Adrenal gland (tissue), 12 donors: Measurements from ENCODE around the gene ZNF124. TPM values are rescaled to one million over a fixed set of nuclear protein-coding genes. Genes with fewer than 3 reads are reported as not detected.

Experiments
- DNase-seq, 7 donors: peaks; one replicate each; pipeline ENCODE4 v3.0.0-alpha.2; 2019 to 2020
- H3K27ac ChIP-seq, 5 donors: fragments of 200-600 bp; sonication (generic) in 4 of 5; 1 replicate in 3 of 5; 2 replicates in 2 of 5; pipeline versions ENCODE4 v1.5.1 to v1.8.0; 2016 to 2020; ENCODE audit warnings: mild to moderate bottlenecking in 1 of 5
- H3K27me3 ChIP-seq: fragments of 200-600 bp; 2 replicates; pipeline ENCODE4 v1.8.0; 2021
- H3K36me3 ChIP-seq, 2 donors: fragments of 200-600 bp; replicated peaks in 1 of 2; 1 replicate in 1 of 2; 2 replicates in 1 of 2; pipeline versions ENCODE4 v1.5.1 to v1.8.0; 2018 to 2022
- H3K4me1 ChIP-seq, 2 donors: fragments of 200-600 bp; replicated peaks in 1 of 2; 1 replicate in 1 of 2; 2 replicates in 1 of 2; pipeline versions ENCODE4 v1.5.1 to v1.8.0; 2018 to 2021
- H3K4me3 ChIP-seq, 4 donors: fragments of 200-600 bp; sonication (generic) in 3 of 4; one replicate each; pipeline ENCODE4 v1.5.1; 2016 to 2018
- H3K9me3 ChIP-seq, 3 donors: fragments of 200-600 bp; sonication (generic) in 1 of 3; replicated peaks in 1 of 3; 1 replicate in 2 of 3; 2 replicates in 1 of 3; pipeline versions ENCODE4 v1.5.1 to v1.8.0; 2016 to 2021
- POLR2A ChIP-seq, 2 donors: fragments of 450-650 bp; IDR thresholded peaks; one replicate each; pipeline ENCODE4 v1.6.1; 2017; ENCODE audit warnings: antibody characterized with exemption in 2 of 2, mild to moderate bottlenecking in 2 of 2, moderate library complexity in 1 of 2
- WGBS, 4 donors: extraction: QIAGEN DNeasy Blood & Tissue Kit in 2 of 4; methylation state at CpG; one replicate each; pipeline versions ENCODE4 v1.1.5 to v1.1.7; 2013 to 2017; 5-methylcytosine and 5-hydroxymethylcytosine counted together
- intact Hi-C, 2 donors: fragments of 100-400 bp; cut with DNase I; formaldehyde crosslinking; loops; one replicate each; pipeline versions ENCODE4 v1.14.1 to v1.15.0; 2022 to 2023
- polyA plus RNA-seq, 3 donors: library from polyadenylated mRNA; stranded (reverse); fragments of 200-250 nt in 2 of 3; fragments of 350-450 nt in 1 of 3; fragmentation: Illumina TruSeq in 1 of 3; extraction: RNeasy Lipid Tissue Mini Kit (QIAGEN cat#74804) in 1 of 3; gene quantifications; one replicate each; pipeline ENCODE4 v1.2.3, GENCODE V29; 2013 to 2014
- total RNA-seq, 9 donors: library from RNA; depleted of rRNA in 4 of 9; stranded (reverse); fragments of >200 nt in 4 of 9; fragments of 120-200 nt in 1 of 9; fragmentation: NEBNext Ultra II Directional in 1 of 9; extraction: Animal tissue kit (Norgen Biotek cat#: 25700) in 1 of 9; gene quantifications; one replicate each; pipeline versions ENCODE4 v1.1.0 to v1.2.4, GENCODE V29; 2013 to 2023
- TF ChIP-seq, protein P1 (sequence below), 6 experiments: fragments of 450-650 bp in 4 of 6; fragments of 200-600 bp in 2 of 6; sonication (generic) in 1 of 6; IDR thresholded peaks; 1 replicate in 5 of 6; 2 replicates in 1 of 6; pipeline versions ENCODE4 v1.5.1 to v1.8.0; 2016 to 2021; ENCODE audit warnings: antibody characterized with exemption in 6 of 6, mild to moderate bottlenecking in 2 of 6, moderate library complexity in 1 of 6
- donor health status: healthy with polysubstance abuse.
- donor health status: Bipolar disorder and iron deficiency.
- donor health status: DM: yes; HTN: yes; CAD: no.
- donor health status: DM: no; HTN: no; CAD: no.
- donor health status: DM: no; HTN: no; CAD: no.
- donor health status: DM: yes; HTN: yes; CAD: no.

The ZNF124 gene
- total and polyA plus RNA-seq, 12 donors = 0.97 to 24.8 (median 12.5) TPM

- WGBS, 4 donors = 86 to 94% (median 88%) methylated on average over 5 of the region's 5 CpGs
- TF ChIP-seq, protein P1, sequence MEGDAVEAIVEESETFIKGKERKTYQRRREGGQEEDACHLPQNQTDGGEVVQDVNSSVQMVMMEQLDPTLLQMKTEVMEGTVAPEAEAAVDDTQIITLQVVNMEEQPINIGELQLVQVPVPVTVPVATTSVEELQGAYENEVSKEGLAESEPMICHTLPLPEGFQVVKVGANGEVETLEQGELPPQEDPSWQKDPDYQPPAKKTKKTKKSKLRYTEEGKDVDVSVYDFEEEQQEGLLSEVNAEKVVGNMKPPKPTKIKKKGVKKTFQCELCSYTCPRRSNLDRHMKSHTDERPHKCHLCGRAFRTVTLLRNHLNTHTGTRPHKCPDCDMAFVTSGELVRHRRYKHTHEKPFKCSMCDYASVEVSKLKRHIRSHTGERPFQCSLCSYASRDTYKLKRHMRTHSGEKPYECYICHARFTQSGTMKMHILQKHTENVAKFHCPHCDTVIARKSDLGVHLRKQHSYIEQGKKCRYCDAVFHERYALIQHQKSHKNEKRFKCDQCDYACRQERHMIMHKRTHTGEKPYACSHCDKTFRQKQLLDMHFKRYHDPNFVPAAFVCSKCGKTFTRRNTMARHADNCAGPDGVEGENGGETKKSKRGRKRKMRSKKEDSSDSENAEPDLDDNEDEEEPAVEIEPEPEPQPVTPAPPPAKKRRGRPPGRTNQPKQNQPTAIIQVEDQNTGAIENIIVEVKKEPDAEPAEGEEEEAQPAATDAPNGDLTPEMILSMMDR (IDR thresholded peaks at IDR 0.05) = no peak
- TF ChIP-seq POLR2A (IDR thresholded peaks at IDR 0.05) = no peak
- intact Hi-C loops = no loop called here
- Histone ChIP-seq H3K27ac (no peak overlapping the region), H3K4me1 (no peaks in the 10 kb centered on the region), H3K4me3 (no peak overlapping the region), H3K9me3 (peaks cover 0 to under 1% (median 0%) of the 10 kb centered on the region in 3 donors), H3K36me3 (no peaks in the 10 kb centered on the region), H3K27me3 (no peaks in the 10 kb centered on the region)
- no peak for DNase-seq
These were observed 8.8 kb upstream of the ZNF124 start for GRCh38 chr1:247180581-247180980.

DNA sequence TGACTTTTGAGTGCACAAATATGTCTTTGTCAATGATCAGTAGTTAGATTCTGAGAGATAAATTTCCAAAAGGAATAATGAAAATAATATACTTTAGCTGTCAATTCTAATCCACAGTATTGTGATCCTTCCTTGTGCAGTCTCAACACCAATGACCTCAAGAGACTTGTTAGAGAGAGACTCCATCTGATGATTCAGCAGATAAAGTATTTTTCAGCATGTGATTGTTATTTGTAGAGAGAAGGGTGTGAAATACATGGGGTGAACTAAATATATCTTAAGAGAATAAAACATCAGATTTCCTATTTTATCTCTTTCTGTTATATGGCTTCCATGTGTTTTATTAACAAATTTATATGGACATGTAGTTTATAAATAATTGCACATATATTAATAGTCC is 5.9 kb upstream of the ZNF124 start:
- DNase-seq = no peak
- H3K36me3 ChIP-seq = no peaks in the 10 kb centered on the region
- no peaks in the 10 kb centered on the region for H3K9me3 ChIP-seq
- no peaks in the 10 kb centered on the region for H3K27me3 ChIP-seq
- intact Hi-C loops = no loop called here
- H3K4me3 ChIP-seq = no peak overlapping the region
- TF ChIP-seq POLR2A (IDR thresholded peaks at IDR 0.05) = no peak
- TF ChIP-seq, protein P1 (IDR thresholded peaks at IDR 0.05) = no peak
- H3K27ac ChIP-seq = no peak overlapping the region
- no peaks in the 10 kb centered on the region for H3K4me1 ChIP-seq

GRCh38 chr1:247175458-247175857 is 3.6 kb upstream of the ZNF124 start:
- TF ChIP-seq POLR2A (IDR thresholded peaks at IDR 0.05) = no peak
- TF ChIP-seq, protein P1 (IDR thresholded peaks at IDR 0.05) = no peak
- 83 to 93% (median 86%) methylated on average over 5 of the region's 5 CpGs for WGBS, 4 donors

DNA sequence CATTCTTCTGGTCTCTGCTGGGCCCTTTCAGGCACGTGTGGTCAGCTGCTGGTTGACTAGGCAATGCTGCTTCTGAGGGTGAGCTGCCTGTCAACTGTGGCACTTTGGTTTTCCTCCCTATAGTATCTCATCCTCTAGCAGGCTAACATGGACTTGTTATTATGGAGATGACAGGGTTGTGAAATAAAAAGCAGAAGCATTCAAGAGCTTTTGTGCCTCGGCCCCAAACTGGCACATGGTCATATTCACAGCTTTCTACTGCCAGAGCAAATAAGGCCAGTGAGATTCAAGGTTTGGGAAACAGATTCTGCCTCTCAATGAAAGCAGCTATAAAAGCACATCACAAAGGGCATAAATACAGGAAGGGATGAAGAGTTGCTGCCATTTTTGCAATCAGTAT is 1.6 kb upstream of the ZNF124 start:
- intact Hi-C loops = no loop called here
- H3K27ac ChIP-seq = no peak overlapping the region
- no peaks in the 10 kb centered on the region for H3K36me3 ChIP-seq
- no peak overlapping the region for H3K4me3 ChIP-seq
- H3K27me3 ChIP-seq = no peaks in the 10 kb centered on the region
- peak in 1 of 7 donors; percentile 35 for DNase-seq
- no peaks in the 10 kb centered on the region for H3K9me3 ChIP-seq
- TF ChIP-seq, protein P1 (IDR thresholded peaks at IDR 0.05) = no peak
- TF ChIP-seq POLR2A (IDR thresholded peaks at IDR 0.05) = no peak
- peaks cover 0 to 3% of the 10 kb centered on the region in 2 donors for H3K4me1 ChIP-seq
- 52 to 70% (median 55%) methylated on average over 2 of the region's 2 CpGs for WGBS, 4 donors

More at GRCh38 chr1:247175458-247175857, 3.6 kb upstream of the ZNF124 start:
- no peak overlapping the region for H3K4me3 ChIP-seq
- no peak for DNase-seq
- no peaks in the 10 kb centered on the region for H3K9me3 ChIP-seq
- H3K36me3 ChIP-seq = no peaks in the 10 kb centered on the region
- H3K4me1 ChIP-seq = peaks cover 0 to 3% of the 10 kb centered on the region in 2 donors
- no peaks in the 10 kb centered on the region for H3K27me3 ChIP-seq
- intact Hi-C loops = no loop called here
- H3K27ac ChIP-seq = no peak overlapping the region
